ENCODE data around the gene CENPO. TPM values are rescaled to one million over a fixed set of nuclear protein-coding genes. Genes with fewer than 3 reads are reported as not detected.
"Not testable (repeated sequence)": the region's sequence is repeated elsewhere in the genome, so short reads cannot be mapped to it uniquely, and the experiment has no call there.

Gene CENPO
- polyA plus RNA-seq, 12 donors = 10.8 to 20.5 (median 17.2) TPM; not detected in 1

DNA sequence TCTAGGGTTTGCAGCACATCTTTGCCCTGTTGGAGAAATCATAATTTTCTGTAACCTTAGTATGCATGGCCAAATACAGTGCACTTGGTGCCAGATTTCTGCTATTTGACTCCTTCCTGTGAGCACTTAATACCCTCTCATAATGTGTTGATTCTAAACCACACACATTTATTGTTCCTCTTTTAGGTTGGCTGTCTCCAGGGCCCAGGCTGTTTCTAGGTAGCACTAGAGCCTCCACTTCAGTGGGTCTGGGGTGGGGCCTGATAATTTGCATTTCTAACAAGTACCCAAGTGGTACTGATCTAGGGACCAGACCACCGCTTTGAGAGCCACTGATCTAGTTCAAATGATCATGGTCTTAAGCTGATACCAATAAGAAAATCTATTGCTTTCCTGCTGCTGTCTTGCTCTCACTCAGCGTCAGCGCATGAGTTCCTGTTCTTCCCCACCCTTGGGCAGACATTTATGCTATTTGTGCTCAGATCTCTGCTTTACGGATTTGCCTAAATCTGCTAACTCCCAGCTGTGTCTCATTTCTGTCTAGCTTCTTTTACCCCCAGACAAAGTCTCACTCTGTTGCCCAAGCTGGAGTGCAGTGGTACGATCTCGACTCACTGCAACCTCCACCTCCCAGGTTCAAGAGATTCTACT, 7.4 kb upstream of the CENPO start:
- DNase-seq = no peak

GRCh38 chr2:24787532-24787931, 5.7 kb upstream of the CENPO start:
- DNase-seq = no peak

GRCh38 chr2:24788816-24789215, 4.4 kb upstream of the CENPO start:
- no peak for DNase-seq

GRCh38 chr2:24791452-24791851, 1.8 kb upstream of the CENPO start:
- DNase-seq = no peak

DNA sequence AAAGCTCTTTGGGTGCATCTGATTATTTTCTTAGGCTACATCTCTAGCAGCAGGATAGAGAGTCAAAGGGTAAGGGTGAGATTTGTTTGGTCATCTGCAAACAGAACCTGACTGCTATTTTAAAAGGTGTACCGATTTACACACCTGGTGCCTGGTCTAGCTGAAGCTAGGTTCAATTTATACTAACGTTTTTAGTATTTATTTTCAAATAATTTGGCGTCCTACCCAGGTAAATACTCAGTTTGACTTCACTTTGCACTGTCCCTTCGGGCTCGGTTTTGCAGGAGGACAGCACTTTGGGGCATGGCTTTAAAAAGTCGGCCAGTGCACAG, 717 bp upstream of the CENPO start:
- no peak for DNase-seq

GRCh38 chr2:24793761-24794435, 673 bp downstream of the CENPO start:
- peak; percentile 25 for DNase-seq

GRCh38 chr2:24797644-24798043, 4.4 kb downstream of the CENPO start:
- DNase-seq = no peak

DNA sequence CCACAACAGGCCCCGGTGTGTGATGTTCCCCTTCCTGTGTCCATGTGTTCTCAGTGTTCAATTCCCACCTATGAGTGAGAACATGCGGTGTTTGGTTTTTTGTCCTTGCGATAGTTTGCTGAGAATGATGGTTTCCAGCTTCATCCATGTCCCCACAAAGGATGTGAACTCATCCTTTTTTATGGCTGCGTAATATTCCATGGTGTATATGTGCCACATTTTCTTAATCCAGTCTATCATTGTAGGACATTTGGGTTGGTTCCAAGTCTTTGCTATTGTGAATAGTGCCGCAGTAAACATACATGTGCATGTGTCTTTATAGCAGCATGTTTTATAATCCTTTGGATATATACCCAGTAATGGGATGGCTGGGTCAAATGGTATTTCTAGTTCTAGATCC, 7.3 kb downstream of the CENPO start:
- not testable (repeated sequence) for DNase-seq

GRCh38 chr2:24805811-24806660, 12.8 kb downstream of the CENPO start:
- DNase-seq = not testable (repeated sequence)

- no peak for DNase-seq
These were observed 13.4 kb downstream of the CENPO start for GRCh38 chr2:24806661-24807036.

DNA sequence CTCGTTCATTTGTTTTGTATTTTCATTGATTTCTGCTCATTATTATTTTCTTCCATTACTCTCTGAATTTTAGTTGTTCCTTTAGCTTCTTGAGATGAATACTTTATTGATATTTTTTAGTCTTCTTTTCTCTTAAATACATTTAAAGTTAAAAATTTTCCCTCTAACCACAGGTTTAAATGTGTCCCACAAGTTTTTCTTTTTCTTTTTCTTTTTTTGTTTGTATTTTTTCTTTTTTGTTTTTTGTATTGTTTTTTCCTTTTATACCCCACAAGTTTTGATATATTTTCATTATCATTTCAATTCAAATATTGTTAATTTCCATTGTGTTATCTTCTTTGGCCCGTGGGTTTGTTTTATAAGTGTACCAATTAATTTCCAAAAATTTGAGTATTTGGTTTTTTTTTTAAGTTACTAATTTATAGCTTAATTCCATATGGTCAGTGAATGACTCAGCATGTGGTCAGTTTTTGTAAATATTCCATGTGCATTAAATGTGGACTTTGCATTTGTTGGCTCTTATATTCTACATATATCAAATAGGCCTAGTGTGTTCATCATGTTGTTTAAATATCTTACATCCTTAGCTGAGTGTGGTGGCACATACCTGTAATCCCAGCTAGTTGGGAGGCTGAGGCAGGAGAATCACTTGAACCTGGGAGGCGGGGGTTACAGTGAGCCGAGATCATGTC, 16.2 kb downstream of the CENPO start:
- DNase-seq = no peak

GRCh38 chr2:24813691-24814137, 20.5 kb downstream of the CENPO start:
- no peak for DNase-seq

- DNase-seq = no peak
These were observed 21.3 kb downstream of the CENPO start for GRCh38 chr2:24814516-24814915.

- DNase-seq = no peak
These were observed 21.9 kb downstream of the CENPO start for GRCh38 chr2:24815171-24815570.

- no peak for DNase-seq
These were observed 23.2 kb downstream of the CENPO start for GRCh38 chr2:24816404-24816803.

- DNase-seq = no peak
These were observed 23.7 kb downstream of the CENPO start for GRCh38 chr2:24816884-24817283.

- no peak for DNase-seq
These were observed 25.5 kb downstream of the CENPO start for GRCh38 chr2:24818721-24819167.

GRCh38 chr2:24819442-24820174, 26.4 kb downstream of the CENPO start:
- DNase-seq = no peak

- DNase-seq = no peak
These were observed 26.9 kb downstream of the CENPO start for GRCh38 chr2:24820175-24820513.

DNA sequence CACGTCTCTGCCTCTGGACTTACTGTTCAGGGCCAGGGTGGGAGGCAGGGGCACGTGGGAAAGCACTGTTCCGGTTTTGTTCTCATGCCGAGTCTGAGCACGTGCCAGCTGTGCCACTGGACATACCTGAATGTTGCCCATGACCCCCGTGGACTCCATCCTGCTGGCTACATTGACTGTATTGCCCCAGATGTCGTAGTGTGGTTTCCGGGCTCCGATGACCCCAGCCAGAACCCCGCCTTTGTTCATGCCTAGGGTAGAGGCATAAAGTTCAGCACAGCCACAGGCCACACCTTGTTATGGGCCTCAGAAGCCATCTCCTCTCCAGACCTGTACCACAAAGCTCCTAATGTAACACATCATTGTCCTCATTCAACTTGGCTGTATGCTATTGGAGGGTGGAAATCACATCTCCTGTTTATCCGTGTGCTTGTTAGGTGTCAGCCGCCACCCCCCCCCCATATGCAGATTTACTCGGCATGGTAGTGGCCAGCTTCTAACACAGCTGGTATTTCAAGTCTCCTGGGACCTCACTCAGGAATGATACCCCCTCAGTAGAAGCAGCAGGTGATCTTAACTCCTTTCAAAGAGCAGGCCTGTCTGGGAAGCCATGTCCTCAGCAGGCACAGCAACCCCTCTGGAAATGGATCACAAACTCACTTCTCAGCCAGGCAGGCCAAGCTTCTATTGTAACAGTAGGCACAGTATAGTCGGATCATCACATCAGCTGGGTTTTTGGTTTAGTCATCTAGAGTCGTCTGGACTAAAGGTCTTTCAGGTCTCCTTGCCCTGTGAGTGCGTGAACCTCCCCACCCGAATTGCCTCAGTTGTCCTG, 27.6 kb downstream of the CENPO start:
- no peak for DNase-seq

- no peak for DNase-seq
These were observed 28.2 kb downstream of the CENPO start for GRCh38 chr2:24821433-24821891.

Measured in muscle of arm (tissue), 12 donors.